Mucosa of descending colon (tissue), 3 donors: ENCODE results near the gene SLC35F4. TPM values are rescaled to one million over a fixed set of nuclear protein-coding genes. Genes with fewer than 3 reads are reported as not detected.
"Not testable (repeated sequence)": the region's sequence is repeated elsewhere in the genome, so short reads cannot be mapped to it uniquely, and the experiment has no call there.

Experiments used
- ATAC-seq: fragments of 200-7000 bp; cut with Tn5 transposase; one replicate; pipeline ENCODE4 v1.9.1; 2020; ENCODE audit warnings: mild to moderate bottlenecking, moderate library complexity
- DNase-seq, 3 donors: peaks; one replicate each; pipeline ENCODE4 v3.0.0-alpha.2; 2020
- H3K36me3 ChIP-seq: fragments of 200-600 bp; one replicate; pipeline ENCODE4 v1.8.0; 2021; ENCODE audit warnings: low read depth, mild to moderate bottlenecking
- H3K4me1 ChIP-seq: fragments of 200-600 bp; one replicate; pipeline ENCODE4 v1.8.0; 2021; ENCODE audit warnings: low read depth, mild to moderate bottlenecking
- H3K4me3 ChIP-seq: fragments of 200-600 bp; one replicate; pipeline ENCODE4 v1.8.0; 2021; ENCODE audit warnings: mild to moderate bottlenecking
- H3K9me3 ChIP-seq: fragments of 200-600 bp; one replicate; pipeline ENCODE4 v1.8.0; 2021; ENCODE audit warnings: mild to moderate bottlenecking
- CTCF ChIP-seq: fragments of 200-600 bp; IDR thresholded peaks from one replicate; pipeline ENCODE4 v1.8.0; 2022; ENCODE audit warnings: antibody characterized with exemption, mild to moderate bottlenecking
- intact Hi-C, 2 donors: fragments of 100-400 bp; cut with DNase I in 1 of 2; cut with micrococcal nuclease in 1 of 2; formaldehyde crosslinking; loops; one replicate each; pipeline versions ENCODE4 v1.11.0 to v1.11.1; 2022; cut with DNase I, micrococcal nuclease
- total RNA-seq, 3 donors: library from RNA; stranded (reverse); fragmentation: NEBNext Ultra II Directional in 2 of 3; extraction: Animal tissue kit (Norgen Biotek cat#: 25700) in 2 of 3; gene quantifications; one replicate each; pipeline versions ENCODE4 v1.2.1 to v1.2.4, GENCODE V29; 2021 to 2023
- donor health status: DM: no; HTN: no; CAD: no; lungs with moderate emphysema.
- donor health status: DM: no; HTN: no; CAD: no.
- donor health status: DM: no; HTN: yes; CAD: no.

Gene SLC35F4
- total RNA-seq, 3 donors from 2014 or later: not detected

- TF ChIP-seq CTCF: no peak
- Histone ChIP-seq H3K36me3 (no peaks in the 10 kb centered on the region), H3K4me1 (no peaks in the 10 kb centered on the region), H3K4me3 (no peak overlapping the region), H3K9me3 (peaks cover 10% of the 10 kb centered on the region)
- intact Hi-C loops: no loop called here
- ATAC-seq (no peak), DNase-seq (no peak)
Measured at GRCh38 chr14:57712698-57713097, 153.2 kb downstream of the SLC35F4 start.

- no peak for DNase-seq
- no peaks in the 10 kb centered on the region for H3K36me3 ChIP-seq
- ATAC-seq: no peak
- H3K9me3 ChIP-seq: peaks cover 10% of the 10 kb centered on the region
- intact Hi-C loops: no loop called here
- H3K4me3 ChIP-seq: no peak overlapping the region
- H3K4me1 ChIP-seq: no peaks in the 10 kb centered on the region
- no peak for TF ChIP-seq CTCF
Measured at GRCh38 chr14:57712102-57712501, 153.8 kb downstream of the SLC35F4 start.

- Histone ChIP-seq H3K9me3 (peaks cover 10% of the 10 kb centered on the region), H3K4me3 (no peak overlapping the region), H3K36me3 (no peaks in the 10 kb centered on the region), H3K4me1 (no peaks in the 10 kb centered on the region)
- ATAC-seq (no peak), DNase-seq (no peak)
- intact Hi-C loops: no loop called here
- no peak for TF ChIP-seq CTCF
Measured at GRCh38 chr14:57709909-57710308, 156.0 kb downstream of the SLC35F4 start.

GRCh38 chr14:57709086-57709485 lies 156.8 kb downstream of the SLC35F4 start:
- H3K4me3 ChIP-seq: not testable (repeated sequence)

GRCh38 chr14:57707219-57707618 lies 158.7 kb downstream of the SLC35F4 start:
- no peaks in the 10 kb centered on the region for H3K4me1 ChIP-seq
- ATAC-seq (no peak), DNase-seq (no peak)
- TF ChIP-seq CTCF: no peak
- intact Hi-C loops: no loop called here
- peaks cover 10% of the 10 kb centered on the region for H3K9me3 ChIP-seq
- H3K4me3 ChIP-seq: no peak overlapping the region
- H3K36me3 ChIP-seq: no peaks in the 10 kb centered on the region

More at GRCh38 chr14:57709086-57709485, 156.8 kb downstream of the SLC35F4 start:
- intact Hi-C loops, H3K36me3 ChIP-seq, DNase-seq, H3K9me3 ChIP-seq, ATAC-seq, H3K4me1 ChIP-seq: not testable (repeated sequence)

- DNase-seq: no peak
- TF ChIP-seq CTCF: no peak
- no peaks in the 10 kb centered on the region for H3K36me3 ChIP-seq
- peaks cover 3% of the 10 kb centered on the region for H3K9me3 ChIP-seq
- no peak for ATAC-seq
- H3K4me3 ChIP-seq: no peak overlapping the region
- no peaks in the 10 kb centered on the region for H3K4me1 ChIP-seq
- intact Hi-C loops: no loop called here
Measured at GRCh38 chr14:57704763-57705162, 161.1 kb downstream of the SLC35F4 start.
